Effector CD4-positive, alpha-beta T cell (primary cell): ENCODE data around the gene MAPK4.

Experiments used
- DNase-seq: peaks from one replicate; pipeline ENCODE4 v3.0.0-alpha.2; 2020

Gene MAPK4

DNA sequence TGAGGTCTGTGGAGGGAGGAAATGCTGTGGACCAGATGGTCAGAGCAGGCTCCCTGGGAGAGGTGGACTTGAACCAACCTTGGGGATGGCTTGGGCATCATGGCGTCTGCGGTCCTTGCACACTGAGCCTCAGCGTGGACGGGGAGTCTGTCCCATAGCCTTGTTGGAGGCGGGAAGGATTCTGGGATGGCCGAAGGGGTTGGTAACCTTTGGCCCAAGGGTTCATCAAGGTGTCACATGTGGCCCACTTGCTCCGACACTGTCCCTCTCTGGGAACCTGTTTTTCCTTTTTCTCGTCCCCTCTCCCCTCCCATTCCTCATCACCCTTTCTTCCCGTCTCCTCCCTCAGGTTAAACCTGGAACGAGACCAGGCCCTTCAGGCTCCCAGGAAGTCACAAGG lies 66.4 kb downstream of the MAPK4 start:
- no peak for DNase-seq

GRCh38 chr18:50627594-50628532 lies 68.0 kb downstream of the MAPK4 start:
- DNase-seq = no peak

GRCh38 chr18:50628533-50628905 lies 68.6 kb downstream of the MAPK4 start:
- no peak for DNase-seq

- DNase-seq = no peak
Measured at GRCh38 chr18:50629148-50629631, 69.3 kb downstream of the MAPK4 start.

DNA sequence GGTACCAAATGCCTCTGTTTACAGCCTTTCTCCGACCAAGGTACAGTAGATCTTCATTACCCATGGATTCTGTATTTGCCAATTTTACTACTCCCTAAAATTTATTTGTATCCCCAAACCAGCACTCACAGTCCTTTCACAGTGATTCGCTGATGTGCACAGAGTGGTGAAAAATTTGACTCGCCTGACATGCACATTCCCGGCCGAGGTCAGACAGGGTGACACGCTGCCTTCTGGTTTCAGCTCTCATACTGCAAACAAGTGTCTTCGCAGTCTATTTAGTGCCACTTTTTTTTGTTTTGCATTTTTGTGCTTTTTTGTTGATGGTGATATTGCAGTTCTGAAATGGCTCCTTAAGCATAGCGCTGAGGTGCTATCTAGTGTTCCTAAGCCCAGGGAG lies 71.0 kb downstream of the MAPK4 start:
- no peak for DNase-seq

DNA sequence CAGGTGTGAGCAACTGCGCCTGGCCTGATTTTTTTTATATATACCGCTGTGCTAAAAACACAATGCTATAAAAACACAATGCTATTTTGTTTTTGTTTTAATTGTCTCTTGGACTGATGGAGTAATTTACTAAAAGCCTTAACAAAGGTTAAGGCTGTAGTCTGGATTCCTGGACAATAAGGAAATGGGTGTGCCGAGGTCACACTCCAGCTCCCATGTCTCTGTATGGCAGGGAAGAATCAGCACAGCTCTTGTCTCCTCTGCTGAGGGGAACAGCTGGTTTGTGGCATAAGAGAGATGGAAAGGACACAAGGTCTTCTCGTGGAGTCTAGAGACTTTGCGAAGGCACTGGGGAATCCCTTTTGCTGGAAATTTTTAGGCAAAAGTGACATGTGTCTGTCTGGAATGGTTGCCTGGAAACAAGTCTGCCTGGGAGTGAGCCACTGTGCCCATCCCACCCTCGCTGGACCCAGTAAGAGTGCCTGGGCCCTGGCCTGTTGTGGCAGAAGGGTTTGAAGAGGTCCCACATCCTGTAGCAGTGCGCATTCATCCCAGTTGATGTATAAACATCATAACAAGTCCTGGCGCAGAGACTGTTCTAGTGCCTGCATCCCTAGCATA lies 73.1 kb downstream of the MAPK4 start:
- no peak for DNase-seq

DNA sequence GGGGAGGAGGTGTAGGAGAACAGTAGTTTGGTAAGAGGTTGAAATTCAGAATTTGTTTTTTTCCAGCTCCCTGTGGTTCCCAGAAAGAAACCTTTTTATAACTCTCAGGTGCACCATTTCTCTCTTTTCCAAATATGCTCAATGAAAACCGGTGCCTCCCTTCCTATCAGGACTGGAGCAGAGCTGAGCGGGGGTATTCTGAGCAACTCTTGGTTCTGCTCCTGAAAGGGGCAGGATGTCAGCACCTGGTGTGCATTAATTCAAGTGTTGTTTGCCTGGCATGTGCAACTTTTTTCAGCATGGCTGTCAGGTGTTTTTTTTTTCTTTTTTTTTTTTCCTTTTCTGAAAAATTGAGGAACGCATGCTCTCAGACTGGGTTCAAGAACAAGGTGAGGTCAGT lies 74.1 kb downstream of the MAPK4 start:
- DNase-seq = no peak

GRCh38 chr18:50636366-50637057 lies 76.6 kb downstream of the MAPK4 start:
- DNase-seq = no peak

DNA sequence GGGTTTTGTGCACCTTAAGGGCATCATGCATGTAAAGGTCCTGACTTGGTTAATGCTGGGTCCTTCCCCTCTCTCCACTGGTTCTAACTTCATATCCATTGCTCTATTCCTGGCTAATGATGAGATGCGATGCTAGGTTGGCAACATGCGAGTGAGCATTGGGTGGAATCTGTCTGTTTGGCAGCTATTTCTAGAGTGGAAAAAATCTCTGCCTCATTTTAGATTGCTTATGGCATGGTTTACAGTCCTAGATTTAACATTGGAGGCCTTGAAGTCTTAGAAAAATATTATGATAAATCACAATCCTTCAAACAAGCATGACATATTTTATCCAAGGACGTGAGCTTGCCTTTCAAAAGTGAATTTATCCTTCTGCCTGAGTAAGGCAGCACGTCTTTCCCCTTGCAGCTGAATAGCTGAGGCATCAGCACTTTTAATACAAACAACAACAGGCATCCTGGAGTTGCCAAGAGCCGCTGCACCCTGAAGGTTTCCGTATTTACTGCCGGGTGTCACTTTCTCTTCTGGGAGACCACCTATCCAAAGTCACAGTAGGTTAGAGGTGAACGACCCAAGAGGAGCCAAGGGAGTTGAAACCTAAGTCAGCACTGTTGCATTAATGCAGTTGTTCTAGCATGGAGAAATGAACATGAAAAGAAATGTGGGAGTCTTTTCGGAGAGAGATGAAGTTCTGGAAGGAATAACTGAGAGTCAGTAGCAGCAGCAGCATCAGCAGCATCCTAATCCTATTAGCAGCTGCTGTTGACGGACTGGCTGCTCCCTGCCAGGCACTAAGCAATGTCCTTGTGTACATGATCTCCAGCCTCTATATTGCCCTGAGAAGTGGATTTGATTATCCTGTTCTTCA lies 78.4 kb downstream of the MAPK4 start:
- no peak for DNase-seq

GRCh38 chr18:50638884-50639420 lies 79.1 kb downstream of the MAPK4 start:
- no peak for DNase-seq

DNA sequence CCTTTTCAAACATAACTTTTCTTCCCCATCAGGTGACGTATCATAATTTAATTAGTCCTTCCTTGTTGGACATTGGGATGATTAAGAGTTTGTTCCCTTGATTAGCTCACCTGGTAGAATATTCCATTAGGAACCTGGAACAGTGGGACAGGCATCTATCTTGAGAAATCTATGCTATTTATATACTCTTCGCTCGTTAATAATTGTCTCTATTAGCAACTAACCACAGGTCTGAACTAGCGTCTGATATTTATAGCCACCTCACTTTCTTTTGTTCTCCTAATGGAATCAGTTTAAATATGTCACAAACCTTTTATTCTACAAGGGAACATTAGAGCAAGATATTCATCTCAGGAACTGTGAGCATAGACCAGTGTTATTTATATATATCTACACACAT lies 79.8 kb downstream of the MAPK4 start:
- no peak for DNase-seq

DNA sequence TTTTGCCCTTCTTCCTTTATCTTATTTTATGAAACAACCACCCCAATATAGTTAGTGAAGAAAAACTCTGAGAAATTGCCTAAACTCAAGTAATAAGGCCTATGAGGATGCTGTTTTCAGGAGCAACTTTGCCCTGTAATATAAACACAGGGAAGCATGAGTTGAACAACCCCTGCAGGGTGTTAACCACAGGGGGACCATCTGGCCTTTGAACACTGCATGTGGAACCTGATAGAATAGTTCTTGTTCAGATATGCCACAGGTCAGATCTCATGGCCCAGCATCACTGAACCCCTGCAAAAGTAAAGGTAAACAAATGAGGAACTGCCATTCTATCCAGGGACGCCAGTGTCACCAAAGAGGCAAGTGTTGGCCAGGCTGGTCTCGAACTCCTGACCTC lies 82.6 kb downstream of the MAPK4 start:
- DNase-seq = no peak

- no peak for DNase-seq
Measured at GRCh38 chr18:50644146-50644545, 84.3 kb downstream of the MAPK4 start.

DNA sequence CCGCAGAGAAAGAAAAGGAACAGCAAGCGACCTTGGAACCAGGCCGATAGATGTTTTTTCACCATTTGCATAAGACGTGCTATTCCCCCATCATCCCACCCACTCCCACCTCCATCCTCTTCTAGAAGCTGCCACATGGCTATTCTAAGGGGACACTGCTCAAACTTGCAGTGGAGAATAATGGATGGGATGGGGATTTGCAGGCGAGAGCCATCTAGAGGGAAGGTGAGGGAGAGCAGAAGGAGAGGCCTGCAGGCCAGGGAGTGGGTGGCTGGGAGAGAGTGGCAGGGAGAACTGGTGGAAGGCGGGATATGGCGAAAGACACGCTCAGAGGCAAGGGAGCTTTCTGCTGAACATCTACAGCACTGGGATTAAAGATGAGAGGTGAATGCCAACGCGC lies 84.9 kb downstream of the MAPK4 start:
- DNase-seq = no peak

DNA sequence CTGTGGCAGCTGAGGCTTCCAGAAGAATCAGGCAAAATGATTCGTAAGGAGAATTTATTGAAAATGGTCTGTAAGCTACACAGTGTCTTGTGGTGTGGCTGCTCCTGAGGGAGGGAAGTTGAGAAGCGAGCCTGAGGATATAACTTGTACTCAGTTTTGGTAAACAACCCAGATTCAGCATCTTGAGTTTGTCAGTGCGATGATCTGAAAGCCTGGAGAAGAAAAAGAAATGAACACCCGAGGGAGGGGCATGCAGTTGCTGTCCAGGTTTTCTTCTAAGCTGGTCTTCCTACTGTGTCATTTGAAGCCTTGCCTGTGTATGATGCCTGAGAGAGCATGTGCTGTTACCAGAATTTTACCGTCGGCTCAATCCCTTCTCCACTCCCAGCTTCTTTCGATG lies 87.3 kb downstream of the MAPK4 start:
- DNase-seq = no peak

GRCh38 chr18:50647792-50648191 lies 87.9 kb downstream of the MAPK4 start:
- DNase-seq = no peak

DNA sequence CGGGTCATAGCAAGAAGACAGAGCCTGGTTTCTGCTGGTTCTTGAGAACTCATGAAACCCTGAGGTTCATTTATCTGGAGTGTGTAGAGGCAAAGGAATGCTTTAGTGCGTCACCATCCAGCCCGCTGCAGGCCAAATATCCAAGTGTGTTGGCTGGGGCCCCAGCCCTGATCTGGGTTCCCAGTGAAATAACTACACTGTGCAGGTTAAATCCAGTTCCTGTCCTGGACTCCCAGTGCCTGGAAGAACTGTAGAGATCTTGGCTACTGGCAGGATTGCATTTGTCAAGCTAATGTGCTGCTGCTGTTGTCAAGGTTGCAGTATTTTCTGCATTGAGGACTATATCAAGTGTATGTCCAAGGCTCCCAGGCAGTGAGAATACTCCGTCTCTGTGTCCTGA lies 89.9 kb downstream of the MAPK4 start:
- no peak for DNase-seq

- DNase-seq = no peak
Measured at GRCh38 chr18:50651334-50651733, 91.4 kb downstream of the MAPK4 start.

GRCh38 chr18:50653402-50654093 lies 93.7 kb downstream of the MAPK4 start:
- DNase-seq = no peak

- no peak for DNase-seq
Measured at GRCh38 chr18:50654211-50654610, 94.3 kb downstream of the MAPK4 start.

- no peak for DNase-seq
Measured at GRCh38 chr18:50654658-50655550, 95.0 kb downstream of the MAPK4 start.
